Astrocyte (in vitro differentiated cells and primary cell): ENCODE data around the gene IL1R2.

ENCODE experiments used
- CTCF ChIP-seq: IDR thresholded peaks from 2 replicates; pipeline ENCODE4 v1.5.1; 2011; ENCODE audit warnings: low read depth, mild to moderate bottlenecking, inconsistent platforms, low read length, moderate library complexity; ENCODE audit not compliant: insufficient read depth
- EZH2 ChIP-seq: IDR thresholded peaks from 2 replicates; pipeline ENCODE4 v1.6.1; 2012; ENCODE audit warnings: mild to moderate bottlenecking, low read length, inconsistent platforms; ENCODE audit not compliant: insufficient read depth

- TF ChIP-seq CTCF (no peak), EZH2 (no peak)
These were observed 42.3 kb downstream of the IL1R2 start for GRCh38 chr2:102033750-102034682.
